LNCaP clone FGC (cell line): Measurements from ENCODE around the gene TM4SF20.
A peak's percentile ranks its signal among the peaks of the same experiment; 100 is the strongest.
"Not testable (repeated sequence)": the region's sequence is repeated elsewhere in the genome, so short reads cannot be mapped to it uniquely, and the experiment has no call there.

Experiments
- DNase-seq: peaks from one replicate; pipeline ENCODE4 v3.0.0-alpha.2; 2011; ENCODE audit warnings: low read depth
- H3K4me3 ChIP-seq: 2 replicates; pipeline ENCODE4 v1.5.1; 2011; ENCODE audit warnings: mild to moderate bottlenecking, low read depth, low read length, control low read depth
- CTCF ChIP-seq: IDR thresholded peaks from 2 replicates; pipeline ENCODE4 v1.5.1; 2012; ENCODE audit warnings: mild to moderate bottlenecking; ENCODE audit not compliant: control insufficient read depth, insufficient read depth; ENCODE audit errors: extremely low read depth

The TM4SF20 gene

DNA sequence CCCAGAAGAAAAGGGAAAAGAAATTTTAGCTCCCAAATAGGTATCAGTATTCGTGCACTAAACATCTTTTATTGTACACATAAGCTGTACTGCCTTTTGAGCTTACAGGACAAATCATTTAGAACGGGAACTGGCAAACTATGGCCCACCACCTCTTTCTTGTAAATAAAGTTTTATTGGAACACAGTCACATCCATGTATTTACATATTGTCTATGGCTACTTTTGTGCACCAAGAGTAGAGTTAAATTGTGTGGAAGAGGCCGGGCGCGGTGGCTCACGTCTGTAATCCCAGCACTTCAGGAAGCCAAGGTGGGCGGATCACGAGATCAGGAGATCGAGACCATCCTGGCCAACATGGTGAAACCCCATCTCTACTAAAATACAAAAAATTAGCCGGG lies 5.7 kb downstream of the TM4SF20 start:
- TF ChIP-seq CTCF: no peak
- no peak overlapping the region for H3K4me3 ChIP-seq
- no peak for DNase-seq

DNA sequence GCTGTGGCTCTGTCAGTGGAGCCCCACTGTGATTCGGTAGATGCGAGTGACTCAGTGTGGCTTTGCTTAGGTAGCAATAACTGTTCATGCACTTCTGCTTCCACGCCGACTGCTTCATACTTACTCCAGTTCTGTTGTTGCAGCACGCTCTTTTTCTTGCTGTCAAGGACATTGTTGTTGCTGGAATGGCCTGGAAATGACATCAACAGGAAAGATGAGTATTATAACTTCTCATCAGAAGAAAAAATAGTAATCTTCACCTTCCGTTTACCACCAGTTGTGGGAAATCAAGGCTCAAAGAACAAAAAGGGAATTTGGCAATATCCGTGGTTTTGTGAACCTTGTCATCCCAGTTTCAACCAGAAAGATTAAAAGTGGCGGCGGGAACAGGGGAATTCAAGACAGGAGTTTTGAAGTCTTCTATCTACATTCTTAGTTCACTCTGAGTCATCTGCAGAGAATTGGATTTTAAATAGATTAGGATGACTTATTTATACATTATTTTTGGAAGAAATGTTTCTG lies 8.3 kb downstream of the TM4SF20 start:
- TF ChIP-seq CTCF: no peak
- DNase-seq: no peak
- H3K4me3 ChIP-seq: no peak overlapping the region

- no peak for DNase-seq
- H3K4me3 ChIP-seq: no peak overlapping the region
- TF ChIP-seq CTCF: no peak
Observed at GRCh38 chr2:227370092-227370491, 9.0 kb downstream of the TM4SF20 start.

GRCh38 chr2:227368574-227368973 lies 10.5 kb downstream of the TM4SF20 start:
- H3K4me3 ChIP-seq: no peak overlapping the region
- no peak for TF ChIP-seq CTCF
- DNase-seq: no peak

DNA sequence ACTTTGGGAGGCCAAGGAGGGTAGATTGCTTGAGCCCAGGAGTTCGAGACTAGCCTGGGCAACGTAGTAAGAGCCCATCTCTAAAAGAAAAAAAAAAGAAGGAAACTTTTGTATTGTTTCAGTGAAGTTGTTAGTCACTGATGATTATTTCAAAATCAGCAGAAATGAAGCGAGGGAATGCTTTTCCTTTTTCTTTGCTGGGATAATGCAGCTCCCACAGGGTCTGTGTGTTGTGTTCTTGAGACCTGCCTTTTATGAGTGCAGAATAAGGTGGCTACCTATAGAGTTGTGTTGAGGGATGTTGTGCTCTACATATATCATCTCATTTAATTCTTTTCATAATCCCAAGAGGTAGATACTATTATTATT lies 11.7 kb downstream of the TM4SF20 start:
- no peak for DNase-seq
- TF ChIP-seq CTCF: no peak
- H3K4me3 ChIP-seq: no peak overlapping the region

DNA sequence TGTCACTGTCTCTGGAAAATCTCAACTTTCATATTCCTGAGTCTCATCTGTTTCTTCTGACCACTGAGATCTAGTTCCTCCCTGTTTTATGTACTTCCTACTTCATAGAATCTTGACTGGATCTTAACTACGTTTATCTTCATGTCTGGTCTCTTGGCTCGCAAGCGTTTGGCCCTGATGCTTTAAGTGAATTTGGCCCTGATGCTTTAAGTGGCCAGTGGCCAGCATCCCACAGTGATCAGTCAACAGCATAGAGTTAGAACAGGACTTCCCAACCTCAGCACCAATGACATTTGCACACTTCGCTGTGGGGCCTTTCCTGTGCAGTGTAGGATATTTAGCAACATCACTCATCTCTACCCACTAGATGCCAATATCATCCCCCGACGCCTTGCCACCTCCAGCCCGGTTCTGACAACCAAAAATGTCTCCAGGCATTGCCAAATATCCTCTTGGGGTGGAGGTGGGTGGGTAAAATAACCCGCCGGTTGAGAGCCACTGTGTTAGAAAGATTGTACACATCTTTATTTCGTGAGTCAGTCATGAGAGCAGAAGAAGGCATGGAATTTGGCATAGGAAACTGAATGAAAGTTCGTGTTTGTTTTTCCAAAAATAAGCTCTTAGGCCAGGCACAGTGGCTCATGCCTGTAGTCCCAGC lies 12.2 kb downstream of the TM4SF20 start:
- H3K4me3 ChIP-seq: no peak overlapping the region
- peak; percentile 42 for DNase-seq
- no peak for TF ChIP-seq CTCF

DNA sequence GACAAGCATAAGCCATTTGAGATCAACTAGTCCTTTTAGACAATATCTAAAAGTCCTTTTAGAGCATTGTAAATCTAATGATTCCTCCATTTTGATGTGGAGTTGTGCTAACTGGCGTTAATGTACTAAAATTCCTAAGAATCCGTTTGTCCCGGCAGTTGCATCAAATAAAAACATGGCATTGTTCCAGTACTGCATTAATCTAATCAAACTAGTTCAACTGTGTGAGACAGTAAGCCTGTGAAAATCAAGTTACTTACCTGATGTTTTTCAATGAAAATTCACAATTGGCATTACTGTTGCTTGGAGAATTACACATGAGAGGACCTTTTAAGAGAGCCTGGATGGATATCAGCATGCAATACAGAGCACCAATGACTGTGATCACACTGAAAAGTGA lies 13.3 kb downstream of the TM4SF20 start:
- no peak for TF ChIP-seq CTCF
- no peak overlapping the region for H3K4me3 ChIP-seq
- DNase-seq: no peak

DNA sequence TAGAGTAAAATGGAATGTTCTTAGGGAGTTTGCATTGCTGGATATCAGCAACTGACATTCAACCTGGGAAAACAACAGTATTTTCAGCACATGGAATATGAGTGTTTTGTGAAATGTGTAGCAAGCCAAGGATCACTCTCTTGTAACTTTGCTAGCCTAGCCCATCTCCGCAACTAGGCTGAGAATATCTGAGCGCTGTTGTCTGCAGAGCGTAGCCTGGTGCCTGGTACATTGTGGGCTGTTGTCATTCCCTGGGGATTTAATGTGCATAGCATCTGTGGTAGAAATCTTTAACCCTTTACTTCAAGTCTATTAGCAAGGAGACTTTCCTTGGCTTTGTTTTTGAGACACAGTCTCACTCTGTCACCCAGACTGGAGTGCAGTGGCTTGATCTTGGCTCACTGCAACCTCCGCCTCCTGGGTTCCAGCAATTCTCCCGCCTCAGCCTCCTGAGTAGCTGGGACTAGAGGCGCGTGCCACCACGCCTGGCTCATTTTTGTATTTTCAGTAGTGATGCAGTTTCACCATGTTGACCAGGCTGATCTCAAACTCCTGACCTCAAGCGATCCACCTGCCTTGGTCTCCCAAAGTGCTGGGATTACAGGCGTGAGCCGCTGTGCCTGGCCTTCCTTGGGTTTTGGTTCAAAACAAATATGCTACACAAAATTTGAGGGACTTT lies 14.4 kb downstream of the TM4SF20 start:
- not testable (repeated sequence) for DNase-seq, H3K4me3 ChIP-seq
